Hematopoietic multipotent progenitor cell treated with erythropoietin and hydrocortisone succinate and interleukin-3 and kit ligand, for 8 days (in vitro differentiated cells): ENCODE data around the gene LAMA2.

ENCODE experiments used
- DNase-seq: peaks from one replicate; pipeline ENCODE4 v3.0.0-alpha.2; 2015

LAMA2 gene

DNA sequence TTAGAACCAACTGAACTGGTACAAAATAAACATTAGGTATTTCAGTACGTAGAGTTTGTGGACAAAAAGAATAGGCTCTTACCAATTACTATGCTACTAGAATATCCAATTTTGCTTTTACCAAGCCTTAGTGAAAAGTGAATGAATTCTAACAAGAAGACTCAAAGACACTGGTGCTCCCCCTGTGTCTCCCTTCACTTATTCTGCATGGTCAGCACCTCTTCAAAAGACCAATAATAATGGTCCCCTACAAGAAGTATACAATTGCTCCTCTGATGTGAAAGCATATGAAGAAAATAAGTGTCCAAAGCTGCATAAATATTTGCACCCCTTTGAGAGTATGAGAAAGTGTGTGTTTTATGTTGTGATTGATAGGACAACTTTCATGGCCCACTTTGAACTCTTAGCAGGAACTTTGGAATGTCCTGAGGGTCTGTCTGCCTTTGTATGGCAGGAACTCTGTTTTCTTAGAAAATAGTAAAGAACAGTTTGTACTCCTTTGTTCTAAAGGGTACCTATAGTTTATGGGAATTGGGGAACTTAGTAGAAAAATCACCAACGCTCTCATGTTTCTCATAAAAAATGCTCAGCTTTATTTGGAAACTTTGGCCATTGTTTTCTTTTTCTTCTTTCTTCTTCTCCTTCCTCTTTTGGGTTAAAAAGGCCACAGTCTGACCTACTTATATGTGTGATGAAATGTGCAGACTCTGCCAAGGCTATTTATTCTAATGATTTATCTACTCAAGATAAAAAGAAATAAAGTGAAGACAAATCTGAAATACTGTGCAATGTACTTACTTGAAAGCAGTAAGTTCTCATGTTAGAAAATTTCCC lies 352.4 kb downstream of the LAMA2 start:
- no peak for DNase-seq

DNA sequence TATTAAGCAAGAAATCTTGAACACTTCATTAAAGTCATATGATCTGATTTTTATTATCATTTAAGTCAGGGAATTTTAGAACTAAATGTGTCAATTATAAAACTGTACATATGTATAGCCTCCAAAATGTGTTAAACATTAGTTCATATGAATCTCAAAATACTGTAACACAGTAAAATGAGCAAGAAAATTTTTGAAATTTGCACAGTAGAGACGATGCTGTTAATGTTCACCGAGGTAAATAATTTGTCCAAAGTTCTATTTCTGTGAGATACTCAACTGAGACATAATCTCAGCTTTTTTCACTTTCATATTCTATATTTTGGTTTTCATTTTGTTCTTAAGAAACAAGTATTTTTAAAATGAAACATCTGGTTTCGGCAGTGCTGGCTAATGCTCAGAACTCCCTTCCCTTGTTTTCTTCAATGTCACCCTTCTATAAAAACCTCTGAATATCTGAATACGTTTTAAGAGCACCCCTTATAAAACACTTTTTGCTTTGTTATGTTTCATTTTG lies 353.1 kb downstream of the LAMA2 start:
- DNase-seq = no peak

DNA sequence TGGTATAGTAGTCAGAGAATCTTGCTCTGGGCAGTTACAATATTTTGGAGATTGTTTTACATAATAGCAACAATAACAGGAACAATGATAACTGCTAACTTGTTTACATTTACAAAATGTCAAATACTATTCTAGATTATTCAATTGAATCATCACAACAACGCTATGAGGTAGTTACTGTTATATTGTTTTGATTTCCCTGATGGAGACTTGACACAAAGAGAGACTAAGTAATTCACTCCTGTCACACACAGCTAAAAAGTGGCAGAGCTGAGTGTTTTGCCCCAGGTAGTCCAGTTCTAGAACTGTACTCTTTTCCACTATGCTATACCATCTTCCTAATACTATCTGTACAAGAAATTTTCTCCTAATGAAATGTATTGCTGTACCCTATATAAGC lies 356.1 kb downstream of the LAMA2 start:
- DNase-seq = no peak

DNA sequence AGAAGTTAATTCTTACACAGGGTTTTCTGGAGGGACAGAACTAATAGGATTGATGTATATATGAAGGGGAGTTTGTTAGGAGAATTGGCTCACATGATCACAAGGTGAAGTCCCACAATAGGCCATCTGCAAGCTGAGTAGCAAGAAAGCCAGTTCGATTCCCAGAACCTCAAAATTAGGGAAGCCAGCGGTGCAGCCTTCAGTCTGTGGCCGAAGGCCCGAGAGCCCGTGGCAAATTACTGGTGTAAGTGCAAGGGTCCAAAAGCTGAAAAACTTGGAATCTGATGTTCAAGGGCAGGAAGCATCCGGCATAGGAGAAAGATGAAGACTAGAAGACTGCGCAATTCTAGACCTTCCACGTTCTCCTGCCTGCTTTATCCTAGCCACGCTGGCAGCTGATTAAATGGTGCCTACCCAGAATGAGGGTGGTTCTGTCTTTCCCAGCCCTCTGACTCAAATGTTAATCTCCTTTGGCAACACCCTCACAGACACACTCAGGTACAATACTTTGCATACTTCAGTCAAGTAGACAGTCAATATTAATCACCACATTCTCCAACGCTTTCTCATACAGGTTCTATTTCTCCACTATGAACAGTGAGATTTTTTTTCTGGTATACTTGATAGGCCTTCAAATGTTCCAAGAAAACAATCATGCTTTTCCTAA lies 357.0 kb downstream of the LAMA2 start:
- DNase-seq = no peak

DNA sequence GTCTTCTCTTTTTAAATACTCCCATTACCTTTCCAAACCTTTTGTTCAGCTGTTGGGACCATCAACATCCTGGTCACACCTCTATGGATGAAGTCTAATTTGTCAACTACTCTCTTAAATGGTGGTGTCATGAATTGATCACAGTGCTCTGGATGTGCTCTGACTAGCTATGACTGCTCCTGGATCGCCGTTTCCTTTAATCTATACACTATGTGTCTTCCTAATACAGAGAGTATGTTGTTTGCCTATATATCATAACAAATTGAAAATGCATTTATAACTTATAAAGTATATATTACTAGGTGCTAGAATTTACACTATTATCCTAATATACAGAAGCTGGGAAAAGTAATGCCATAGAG lies 357.5 kb downstream of the LAMA2 start:
- no peak for DNase-seq

DNA sequence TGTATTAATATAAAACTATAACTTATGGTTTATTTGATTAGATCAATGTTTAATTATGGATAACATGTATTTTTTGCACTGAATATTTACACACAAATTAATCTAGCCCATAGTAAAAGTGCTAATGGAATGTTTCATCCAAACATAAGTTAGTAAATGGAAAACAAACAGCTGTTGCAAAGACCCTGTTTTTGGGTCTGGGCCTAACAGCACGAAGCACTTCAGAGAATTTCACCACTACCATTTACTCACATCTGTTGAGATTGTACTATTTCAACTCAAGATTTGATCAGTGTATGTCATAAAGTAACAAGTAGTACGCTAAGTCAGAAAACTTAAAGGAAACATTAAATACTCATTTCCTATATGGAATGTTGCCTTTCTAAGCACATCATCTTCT lies 359.6 kb downstream of the LAMA2 start:
- no peak for DNase-seq

DNA sequence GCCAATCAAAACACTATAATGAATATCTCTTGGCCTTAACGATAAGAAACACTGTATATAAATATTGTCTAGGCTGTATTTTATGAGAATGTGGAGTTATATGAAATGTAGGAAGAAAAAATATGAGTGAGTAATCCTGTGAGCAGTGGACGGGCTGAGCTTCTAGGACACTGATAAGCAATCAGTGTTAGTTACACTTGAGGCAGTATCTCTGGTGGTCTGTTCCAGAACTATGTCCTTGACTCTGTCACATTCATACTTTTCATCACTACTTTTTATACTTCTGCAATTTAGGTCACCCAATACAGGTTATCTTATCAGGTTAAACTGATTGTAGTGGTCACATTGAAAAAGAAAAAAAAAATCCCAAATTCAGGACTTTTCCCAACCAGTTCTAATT lies 360.4 kb downstream of the LAMA2 start:
- no peak for DNase-seq

DNA sequence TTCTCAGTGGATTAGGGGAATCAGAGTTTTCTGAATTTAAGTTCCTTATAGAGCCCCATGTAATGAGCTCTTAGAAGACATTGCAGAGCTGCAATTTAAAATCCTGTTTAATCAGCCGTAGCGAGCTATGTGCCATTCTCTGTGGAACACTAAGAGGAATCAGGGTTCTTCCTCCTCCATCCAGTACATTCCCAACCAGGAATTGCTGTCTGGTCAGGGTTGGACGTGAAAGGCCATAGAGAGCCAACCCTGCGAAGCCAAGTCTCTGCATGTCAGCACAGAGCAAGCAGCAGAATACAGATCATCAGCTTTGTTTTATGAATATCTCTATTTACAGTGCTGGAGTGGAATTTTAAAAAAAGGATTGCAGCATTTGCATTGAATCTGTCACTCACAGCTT lies 366.0 kb downstream of the LAMA2 start:
- DNase-seq = no peak

DNA sequence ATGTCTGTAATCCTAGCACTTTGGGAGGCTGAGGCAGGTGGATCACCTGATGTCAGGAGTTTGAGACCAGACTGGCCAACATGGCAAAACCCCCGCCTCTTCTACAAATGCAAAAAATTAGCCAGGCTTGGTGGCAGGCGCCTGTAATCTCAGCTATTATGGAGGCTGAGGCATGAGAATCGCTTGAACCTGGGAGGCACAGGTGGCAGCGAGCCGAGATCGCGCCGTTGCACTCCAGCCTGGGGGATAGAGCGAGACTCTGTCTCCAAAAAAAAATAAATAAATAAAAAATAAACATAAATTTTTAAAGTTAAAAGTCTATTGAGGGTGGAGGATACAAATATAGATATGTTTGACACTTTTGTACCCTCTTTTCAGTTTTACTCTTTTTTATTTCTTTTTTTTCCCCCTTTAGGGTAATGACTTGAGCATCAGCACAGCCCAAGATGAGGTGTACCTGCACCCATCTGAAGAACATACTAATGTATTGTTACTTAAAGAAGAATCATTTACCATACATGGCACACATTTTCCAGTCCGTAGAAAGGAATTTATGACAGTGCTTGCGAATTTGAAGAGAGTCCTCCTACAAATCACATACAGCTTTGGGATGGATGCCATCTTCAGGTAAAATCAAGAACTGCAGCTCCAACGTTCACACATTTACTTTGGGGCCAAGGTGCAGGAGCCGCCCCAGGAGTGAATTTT lies 368.9 kb downstream of the LAMA2 start:
- DNase-seq = peak; percentile 52

DNA sequence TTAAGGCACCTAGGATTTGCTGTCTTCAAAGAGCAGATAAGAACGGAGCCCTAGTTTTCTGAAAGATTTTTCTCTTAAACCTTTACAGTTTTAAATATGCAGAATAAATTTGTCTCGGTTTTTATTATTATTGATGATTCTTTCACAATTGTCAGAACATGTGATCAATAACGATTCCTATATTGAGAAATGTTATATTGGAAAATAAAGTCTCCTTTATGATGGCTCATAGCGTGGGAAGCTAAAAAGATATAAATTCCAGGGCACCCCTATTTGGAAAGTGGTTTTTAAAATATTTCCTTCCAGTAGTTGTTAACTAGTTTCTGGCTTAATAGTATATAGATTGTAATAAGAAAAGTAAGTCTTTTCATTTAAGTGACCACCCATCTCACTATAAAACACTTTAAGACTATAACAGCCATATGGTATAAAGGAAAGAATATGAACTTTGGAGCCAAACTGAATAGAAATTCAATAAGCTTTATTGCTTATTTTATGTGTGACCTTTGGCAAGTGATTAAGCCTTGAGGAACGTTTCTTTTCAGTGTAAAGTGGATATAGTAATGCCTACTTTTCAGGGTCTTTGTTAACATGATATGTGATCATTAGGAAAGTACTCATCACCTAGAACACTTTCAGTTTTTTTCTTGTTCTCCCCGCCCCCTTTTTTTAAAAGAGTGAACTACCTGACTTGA lies 369.6 kb downstream of the LAMA2 start:
- no peak for DNase-seq

DNA sequence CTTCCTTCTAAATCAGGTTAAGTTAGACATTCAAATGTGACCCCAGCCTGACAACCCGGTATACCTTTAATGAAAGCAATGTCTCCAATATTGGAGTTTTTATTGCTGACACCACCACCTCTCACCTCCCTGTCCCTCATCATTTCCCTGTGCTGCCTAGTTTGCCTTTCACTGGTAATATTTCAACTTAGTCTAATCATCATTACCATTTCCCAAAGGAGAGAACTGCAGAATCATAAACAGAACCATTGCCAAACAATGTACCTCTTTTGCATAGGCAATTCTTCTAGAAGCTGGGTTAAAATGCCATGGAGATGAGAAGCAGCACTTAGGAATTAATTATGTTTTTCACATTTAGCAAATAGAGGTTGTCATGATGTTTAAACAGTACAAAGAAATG lies 370.3 kb downstream of the LAMA2 start:
- no peak for DNase-seq

DNA sequence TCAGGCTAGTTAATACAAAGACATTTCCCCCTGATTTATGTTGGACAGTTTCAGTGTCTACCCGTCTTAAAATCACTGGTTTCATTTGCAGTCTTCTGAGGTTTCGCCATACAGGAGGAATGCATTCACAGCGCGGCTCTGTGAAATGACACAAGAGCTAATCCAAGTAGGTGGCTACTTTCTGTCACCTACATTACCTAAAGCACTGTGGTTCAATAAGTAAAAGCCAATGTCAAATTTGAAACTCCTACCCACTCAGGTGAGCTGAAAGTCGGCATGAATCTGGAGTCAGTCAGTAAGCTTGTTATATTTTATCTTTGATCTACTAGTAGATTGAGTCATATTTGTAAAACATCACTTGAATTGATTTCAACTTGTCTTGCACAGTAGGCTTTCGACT lies 370.8 kb downstream of the LAMA2 start:
- no peak for DNase-seq

DNA sequence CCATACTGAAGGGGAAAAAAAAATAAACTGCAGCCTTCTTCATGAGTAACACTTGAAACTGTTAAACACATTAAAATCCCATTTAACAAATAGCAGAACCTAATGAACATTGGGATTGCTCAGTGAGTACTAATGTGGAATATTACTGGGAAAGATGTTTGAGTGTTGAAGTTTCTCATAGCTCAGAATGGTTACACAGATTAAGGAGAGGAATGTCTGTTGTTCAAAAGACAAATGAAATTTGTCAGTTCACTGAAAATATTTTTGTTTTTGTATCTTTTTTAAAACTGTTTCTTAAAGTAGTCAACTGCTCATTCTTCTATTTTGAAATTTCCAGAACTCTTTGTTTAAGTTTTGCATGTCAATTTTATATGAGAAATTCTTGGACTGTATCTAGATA lies 374.3 kb downstream of the LAMA2 start:
- DNase-seq = no peak

DNA sequence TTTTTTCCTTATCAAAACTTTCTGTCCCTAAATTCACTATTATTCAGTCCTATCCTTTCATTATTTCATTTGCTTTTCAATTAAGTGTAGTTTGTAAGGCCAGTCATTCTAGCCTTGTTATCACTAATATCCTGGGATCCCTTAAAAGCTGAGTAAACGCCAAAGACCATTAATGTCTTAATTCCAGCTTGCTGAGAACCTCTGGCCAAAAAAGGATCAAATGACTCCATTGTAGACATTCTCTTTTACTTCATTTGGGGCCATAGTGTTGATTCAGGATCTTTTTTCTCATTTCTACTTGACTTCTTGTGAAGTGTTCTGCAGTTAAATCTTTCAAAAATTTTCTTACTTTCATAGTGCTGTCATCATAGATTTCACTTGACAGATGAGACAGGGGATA lies 379.7 kb downstream of the LAMA2 start:
- DNase-seq = no peak

DNA sequence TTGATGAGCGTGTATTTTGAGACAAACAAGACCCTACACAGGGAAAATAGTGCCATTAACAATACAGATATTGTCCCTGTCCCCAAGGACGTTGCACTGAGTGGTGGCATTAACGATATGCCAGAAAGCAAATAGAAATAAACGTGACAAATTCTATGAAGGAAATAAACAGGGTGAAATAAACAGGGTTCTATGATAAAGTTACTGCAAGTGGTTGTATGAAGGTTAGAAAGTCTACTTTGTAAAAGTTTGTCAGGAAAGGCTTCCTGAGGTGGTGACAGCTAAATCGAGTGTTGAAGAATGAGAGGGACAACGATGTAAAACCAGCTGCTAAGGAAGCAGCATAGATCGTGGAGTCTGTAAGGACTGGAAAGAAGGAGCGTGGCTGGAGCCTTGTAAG lies 380.2 kb downstream of the LAMA2 start:
- no peak for DNase-seq

DNA sequence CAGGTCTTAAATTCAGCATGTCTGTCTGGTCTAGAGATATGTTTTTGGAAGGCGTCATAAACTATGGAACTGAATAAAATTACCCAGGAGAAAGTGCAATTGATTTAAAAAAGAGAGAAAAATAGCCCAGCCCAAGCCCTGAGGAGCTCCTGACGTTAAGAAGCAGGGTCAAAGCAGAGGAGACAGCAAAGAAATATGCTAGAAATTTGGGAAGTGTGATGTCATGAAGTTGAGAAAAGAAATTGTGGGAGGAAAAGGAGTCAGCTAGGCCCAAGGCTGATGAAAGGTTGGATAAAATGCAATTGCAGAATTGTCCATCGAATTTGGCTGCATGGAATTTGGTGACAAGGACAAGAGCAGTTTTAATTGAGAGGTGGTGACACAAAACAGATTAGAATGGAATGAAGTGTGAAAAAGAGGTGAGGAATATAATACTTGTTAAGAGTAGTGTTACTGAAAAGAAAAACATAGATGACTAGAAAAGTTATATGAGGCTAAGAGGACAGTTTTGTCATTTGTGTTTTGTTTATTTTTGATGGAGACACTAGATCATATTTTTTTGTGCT lies 381.6 kb downstream of the LAMA2 start:
- no peak for DNase-seq

DNA sequence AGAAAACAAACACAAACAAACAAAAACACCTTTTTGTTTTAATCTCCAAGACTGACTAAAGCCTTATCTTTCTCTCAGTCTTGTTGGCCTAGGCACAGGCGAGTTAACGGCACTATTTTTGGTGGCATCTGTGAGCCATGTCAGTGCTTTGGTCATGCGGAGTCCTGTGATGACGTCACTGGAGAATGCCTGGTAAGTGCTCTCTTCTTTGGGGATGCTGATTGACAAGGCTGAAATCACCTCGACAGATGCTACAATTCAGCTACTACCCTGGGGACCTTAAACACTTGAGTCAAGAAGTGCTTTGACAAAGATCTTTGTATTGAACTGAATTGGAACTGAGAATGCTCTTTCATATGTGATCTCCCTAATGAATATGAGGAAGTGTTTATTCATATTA lies 384.1 kb downstream of the LAMA2 start:
- DNase-seq = no peak

DNA sequence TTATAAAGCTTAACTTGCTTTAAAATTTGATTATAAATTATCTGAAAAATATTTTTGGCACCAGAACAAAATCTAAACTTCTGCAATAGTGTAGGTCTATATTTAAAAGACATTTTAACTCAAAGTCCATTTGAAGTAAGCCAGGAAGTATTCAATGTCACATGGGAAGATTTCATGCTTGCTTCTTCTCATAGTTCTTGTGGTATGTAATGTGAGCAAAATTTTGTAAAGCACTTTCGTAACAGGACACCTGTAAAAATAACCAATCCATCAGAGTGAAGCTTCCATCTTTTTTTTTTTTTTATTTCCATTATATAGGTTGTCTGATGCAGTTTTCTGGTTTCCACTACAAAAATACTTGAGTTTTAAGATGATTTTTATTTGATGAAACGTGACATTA lies 386.1 kb downstream of the LAMA2 start:
- DNase-seq = no peak

DNA sequence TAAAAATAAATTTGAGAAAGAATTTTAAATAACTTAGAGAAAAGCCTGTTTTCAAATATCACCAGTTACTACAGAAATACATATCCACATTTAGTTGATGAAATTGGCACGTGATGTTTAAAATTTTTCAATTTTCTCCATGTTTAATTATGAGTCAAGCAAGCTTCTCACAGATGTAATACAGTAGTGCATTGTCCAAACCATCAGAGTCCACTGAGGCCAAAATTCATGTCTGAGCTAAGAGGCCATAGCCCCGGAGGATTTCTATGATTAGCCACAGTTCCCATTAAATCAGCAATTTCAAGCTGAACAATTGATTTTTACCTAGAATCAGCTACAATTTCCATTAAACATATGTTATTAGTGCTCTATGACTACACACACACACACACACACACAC lies 387.0 kb downstream of the LAMA2 start:
- no peak for DNase-seq

DNA sequence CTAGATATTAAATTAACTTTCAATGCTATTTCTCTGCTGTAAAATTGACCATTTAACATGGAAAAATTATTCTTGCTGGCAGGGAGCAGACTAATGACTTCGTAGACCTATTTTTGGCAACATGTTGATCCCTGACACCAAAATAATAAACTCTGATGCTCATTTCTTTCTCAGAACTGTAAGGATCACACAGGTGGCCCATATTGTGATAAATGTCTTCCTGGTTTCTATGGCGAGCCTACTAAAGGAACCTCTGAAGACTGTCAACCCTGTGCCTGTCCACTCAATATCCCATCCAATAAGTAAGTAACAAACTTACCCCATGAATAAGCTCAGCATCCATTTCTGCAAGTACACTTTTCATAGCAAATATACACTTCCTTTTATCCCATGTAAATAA lies 387.5 kb downstream of the LAMA2 start:
- DNase-seq = no peak

DNA sequence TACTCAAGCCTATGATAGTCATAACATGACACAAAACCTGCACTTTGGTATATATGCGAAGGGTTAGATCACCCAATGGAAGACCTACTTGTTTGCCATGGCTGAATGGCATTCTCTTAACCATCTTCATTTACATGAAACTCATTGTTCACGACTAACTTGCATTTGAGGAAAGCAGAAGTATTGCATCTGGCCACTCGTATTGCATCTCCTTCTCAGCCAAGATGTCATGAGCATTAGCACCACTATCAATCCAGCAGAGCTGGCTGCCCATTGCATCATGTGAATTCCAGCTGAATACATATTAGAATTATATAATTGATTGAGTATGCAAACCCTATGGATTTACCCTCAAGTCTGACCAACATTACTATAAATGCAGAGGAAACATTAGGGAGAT lies 390.2 kb downstream of the LAMA2 start:
- no peak for DNase-seq

DNA sequence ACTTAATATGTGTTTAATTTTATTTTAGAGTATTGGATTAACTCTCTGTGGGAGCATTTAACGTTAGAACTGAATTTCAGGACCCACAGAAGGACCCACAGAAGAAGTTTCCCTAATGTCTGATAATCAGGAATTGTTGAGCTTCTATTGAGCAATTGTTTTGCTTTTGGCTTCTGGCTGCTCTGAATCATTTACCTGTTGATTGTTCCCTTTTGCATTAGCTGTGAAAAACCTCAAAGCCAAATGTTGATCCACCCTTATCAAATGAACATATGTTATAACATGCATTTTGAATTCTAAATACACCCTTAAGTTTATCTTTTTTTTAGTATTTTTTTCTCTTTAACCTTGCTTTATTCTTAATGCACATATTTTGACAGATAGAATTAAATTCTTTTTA lies 393.5 kb downstream of the LAMA2 start:
- no peak for DNase-seq

DNA sequence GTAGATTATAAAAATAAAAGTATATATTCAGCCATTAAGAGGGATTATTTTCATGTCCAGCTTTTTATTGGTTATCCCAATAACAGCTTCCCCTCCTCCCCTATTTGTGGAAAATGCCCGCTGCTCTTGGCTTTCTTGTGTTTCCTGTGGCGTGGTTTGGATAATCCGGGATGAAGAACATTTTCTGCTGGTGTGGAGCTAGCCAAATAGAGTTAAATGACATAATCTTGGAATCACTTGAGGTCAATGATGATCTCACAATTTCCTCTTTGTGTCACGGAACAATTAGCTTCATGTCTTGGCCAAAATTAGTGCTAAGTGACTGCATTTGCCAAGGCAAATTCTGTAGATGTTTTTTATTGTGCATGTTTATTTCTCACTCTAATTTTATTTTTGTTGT lies 394.0 kb downstream of the LAMA2 start:
- no peak for DNase-seq
